HG03575 (cell line): ENCODE measurements around the gene PHKG2.

Source experiments
- ATAC-seq: cut with Tn5 transposase; IDR thresholded peaks from one replicate; pipeline ENCODE4 v1.9.1; 2021; ENCODE audit not compliant: unreplicated experiment, insufficient number of reproducible peaks, low FRiP score; ENCODE audit errors: extremely low read depth

Gene PHKG2

DNA sequence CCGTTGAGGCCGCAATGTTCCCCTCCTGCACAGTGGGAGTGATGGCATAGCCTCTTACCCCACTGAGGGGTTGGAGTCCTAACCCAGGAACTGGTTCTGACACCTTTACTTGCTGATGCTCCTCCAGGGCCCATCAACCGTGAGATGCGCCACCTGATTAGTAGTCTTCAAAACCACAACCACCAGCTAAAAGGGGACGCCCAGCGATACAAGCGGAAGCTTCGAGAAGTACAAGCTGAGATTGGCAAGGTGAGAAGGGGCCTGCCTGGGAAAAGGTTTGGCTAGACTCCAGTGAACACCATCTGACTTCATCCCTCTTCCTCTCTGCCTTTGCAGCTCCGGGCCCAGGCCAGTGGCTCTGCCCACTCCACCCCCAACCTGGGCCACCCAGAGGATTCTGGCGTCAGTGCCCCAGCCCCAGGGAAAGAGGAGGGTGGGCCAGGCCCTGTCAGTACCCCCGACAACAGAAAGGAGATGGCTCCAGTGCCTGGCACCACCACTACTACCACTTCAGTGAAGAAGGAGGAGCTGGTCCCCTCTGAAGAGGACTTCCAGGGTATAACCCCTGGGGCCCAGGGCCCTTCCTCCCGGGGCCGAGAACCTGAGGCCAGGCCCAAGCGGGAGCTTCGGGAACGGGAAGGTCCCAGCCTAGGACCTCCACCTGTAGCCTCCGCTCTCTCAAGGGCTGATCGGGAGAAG is 19.7 kb downstream of the PHKG2 start:
- ATAC-seq = no peak

DNA sequence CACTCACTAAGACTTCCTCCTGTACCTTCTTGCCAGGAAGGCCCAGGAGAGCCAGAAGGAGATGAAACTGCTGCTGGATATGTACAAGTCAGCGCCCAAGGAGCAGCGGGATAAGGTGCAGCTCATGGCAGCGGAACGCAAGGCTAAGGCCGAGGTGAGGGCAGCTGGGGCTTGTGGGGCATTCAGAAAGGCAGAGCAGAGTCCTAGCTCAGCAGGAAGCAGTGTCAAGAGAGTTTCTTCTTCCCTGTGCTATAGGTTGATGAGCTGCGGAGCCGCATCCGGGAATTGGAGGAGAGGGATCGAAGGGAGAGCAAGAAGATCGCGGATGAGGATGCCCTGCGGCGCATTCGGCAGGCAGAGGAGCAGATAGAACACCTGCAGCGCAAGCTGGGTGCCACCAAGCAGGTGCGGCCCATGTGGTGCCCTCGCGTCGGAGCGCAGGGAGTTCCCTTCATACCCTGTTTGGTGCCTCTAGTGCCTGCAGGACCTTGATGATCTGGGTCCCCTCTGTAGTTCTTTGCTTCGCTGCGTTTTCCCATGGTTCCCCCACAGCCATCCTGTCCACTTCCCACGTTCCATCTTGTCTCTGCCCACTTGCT is 20.5 kb downstream of the PHKG2 start:
- no peak for ATAC-seq

DNA sequence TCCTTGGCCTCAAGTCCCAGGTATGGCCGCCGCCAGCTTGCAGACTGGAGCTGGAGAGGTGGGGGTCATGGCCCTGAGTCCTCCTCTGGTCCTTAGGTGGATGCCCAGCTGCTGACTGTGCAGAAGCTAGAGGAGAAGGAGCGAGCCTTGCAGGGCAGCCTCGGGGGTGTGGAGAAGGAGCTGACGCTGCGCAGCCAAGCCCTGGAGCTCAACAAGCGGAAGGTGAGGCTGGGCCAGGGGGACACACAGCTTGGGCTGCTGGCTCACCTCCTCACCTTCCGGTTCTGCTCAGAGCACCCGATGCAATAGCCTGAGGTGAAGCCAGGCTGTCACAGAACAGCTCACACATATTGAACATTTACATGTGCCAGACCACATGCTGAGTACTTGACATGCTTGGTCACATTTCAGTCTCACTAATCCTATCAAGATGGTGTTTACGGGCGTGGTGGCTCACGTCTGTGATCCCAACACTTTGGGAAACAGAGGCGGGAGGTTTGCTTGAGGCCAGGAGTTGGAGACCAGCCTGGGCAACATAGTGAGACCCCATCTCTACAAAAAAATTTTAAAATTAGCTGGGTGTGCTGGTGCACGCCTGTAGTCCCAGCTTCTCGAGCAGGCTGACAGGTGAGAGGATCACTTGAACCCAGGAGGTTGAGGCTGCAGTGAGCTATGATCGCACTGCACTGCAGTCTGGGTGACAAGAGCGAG is 21.3 kb downstream of the PHKG2 start:
- no peak for ATAC-seq

DNA sequence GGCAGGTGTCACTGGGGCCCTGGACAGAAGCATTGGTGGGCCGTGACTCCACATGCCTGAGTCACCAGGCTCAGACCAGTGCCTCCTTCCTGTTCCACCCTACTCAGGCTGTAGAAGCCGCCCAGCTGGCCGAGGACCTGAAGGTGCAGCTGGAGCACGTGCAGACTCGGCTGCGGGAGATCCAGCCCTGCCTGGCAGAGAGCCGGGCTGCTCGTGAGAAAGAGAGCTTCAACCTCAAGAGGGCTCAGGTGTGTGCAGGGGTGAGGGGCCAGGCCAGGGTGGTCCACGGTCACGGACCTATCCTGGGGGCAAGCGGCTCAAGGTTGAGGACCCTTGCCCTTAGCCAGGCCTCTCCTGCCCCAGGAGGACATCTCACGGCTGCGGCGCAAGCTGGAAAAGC is 23.5 kb downstream of the PHKG2 start:
- ATAC-seq = no peak

DNA sequence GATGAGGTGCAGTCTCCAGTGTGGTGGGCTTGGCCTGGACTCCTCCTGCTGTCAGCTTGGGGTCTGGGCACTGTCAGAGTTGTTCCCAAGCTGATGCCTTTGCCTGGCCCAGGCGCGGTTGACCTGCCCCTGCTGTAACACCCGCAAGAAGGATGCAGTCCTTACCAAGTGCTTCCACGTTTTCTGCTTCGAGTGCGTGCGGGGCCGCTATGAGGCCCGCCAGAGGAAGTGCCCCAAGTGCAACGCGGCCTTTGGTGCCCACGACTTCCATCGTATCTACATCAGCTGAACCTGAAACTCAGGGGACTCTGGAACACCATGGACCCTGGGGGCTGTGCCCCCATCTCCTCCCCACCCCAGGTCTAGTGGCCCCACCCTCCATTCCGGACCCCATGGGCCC is 25.6 kb downstream of the PHKG2 start:
- ATAC-seq = no peak

DNA sequence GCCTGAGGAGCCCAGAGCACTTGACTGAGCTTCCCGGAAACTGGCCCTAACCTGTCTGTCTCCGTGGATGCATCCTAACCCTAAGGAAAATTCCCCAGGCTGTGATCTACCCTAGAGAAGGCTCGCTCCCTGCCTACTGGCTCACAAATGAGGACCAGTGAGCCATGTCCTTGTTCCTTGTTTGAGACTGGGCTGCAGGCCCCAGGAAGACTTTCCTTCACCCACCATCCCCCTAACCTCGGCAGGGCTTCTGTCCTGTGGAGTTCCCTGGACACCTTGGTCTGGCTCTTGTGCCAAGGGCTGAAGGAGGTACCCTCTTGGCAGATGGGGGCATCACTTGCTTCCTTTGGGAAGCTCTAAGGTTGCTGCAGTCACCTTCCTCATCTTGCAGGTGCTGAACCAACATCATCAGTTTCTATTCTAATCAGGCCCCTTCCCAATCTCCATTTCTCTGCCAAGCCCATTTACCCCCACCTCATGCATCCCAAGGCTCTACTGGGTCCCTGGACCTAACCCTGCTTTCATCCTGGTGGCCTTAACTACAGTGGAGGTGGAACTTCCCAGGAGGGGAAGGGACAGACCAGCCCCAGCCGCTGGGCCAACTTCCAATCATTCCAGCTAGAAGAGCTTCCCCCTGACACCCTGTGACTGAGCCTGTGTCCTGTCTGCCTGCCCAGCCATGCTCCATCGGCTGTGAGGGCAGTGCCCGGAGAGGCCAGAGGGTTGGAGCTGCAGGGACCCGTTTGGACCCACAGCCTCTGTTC is 26.3 kb downstream of the PHKG2 start:
- ATAC-seq = no peak

DNA sequence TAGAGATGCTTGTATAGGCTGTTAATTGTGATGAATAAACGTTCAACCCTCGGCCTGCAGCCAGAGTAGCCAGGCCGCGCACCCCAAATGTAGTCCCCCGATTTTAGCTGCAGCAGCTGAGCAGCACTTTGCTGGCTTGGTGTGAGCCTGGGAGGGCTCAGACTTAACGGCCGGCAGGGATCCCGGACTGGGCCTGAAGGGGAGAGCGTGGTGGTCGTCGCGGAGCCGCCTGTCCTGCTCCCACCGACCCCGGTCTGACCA is 26.8 kb downstream of the PHKG2 start:
- ATAC-seq = no peak

DNA sequence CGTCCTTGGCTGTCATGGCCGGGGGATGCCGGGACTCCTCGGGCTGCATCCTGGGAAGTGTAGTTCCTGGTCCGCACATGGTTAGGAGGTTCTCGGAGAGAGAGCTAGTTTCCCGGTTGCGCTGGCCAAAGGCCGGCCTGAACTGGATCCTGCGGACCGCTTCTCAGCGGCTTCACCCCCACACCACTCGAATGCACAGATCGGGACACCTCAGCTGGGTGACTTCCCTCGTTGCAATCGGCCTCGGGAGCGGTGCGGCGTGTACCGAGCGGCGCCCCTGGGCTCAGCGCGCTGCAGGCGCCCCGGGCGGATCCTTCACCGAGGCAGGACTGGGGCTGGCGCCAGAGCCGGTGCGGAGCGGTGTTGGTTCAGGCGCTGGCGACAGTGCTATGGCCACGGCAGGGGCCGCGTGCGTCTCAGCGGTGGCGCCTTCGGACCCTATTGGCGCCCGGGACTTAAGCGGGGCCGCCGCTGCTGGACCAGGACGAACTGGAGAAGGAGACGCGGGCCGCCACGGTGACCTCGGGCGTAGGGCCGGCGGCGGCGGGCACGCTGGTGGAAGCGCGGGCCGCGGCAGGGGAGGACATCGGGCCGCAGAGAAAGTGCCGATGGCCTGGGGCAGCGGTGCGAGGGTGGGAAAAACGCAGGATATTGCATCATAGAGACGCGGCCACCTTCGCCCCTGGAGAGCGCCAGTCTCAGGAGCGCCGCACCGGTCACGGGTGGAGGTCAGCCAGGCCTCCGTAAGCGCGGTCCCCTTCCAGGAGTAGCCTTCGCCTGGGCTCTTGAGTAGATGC is 27.4 kb downstream of the PHKG2 start:
- ATAC-seq = no peak

DNA sequence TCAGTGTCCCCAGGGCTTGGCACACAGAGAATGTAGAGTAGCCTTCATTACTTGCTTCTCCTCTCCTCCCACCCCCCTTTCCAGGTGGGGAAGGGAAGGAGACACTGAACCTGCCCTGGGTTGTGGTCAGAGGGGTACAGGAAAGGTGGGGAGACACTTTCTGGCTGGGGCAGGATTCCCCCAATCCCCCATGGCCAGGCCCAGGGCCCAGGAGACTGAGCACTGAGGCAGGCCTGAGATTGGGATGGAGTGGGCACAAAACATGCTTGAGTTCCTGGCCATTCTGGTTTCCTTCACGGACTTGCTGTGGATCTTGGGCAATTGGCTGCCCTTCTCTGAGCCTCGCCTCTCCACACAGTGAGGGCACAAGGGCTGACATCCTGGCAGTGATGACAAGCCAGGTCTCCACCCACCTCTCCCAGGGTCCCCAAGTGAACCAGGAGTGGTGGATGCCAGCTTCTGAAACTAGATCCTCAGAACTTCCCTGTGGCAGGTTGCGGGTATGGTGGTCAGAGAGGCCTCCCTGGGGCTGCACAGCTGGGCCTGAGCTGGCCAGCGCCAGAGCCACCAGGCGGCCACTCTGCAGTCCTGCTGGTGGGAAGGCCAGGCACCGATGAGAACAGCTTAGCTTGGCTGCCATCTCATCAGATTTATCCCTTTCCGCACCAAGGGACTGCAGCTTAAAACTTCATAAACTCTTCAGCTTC is 29.5 kb downstream of the PHKG2 start:
- ATAC-seq = no peak

DNA sequence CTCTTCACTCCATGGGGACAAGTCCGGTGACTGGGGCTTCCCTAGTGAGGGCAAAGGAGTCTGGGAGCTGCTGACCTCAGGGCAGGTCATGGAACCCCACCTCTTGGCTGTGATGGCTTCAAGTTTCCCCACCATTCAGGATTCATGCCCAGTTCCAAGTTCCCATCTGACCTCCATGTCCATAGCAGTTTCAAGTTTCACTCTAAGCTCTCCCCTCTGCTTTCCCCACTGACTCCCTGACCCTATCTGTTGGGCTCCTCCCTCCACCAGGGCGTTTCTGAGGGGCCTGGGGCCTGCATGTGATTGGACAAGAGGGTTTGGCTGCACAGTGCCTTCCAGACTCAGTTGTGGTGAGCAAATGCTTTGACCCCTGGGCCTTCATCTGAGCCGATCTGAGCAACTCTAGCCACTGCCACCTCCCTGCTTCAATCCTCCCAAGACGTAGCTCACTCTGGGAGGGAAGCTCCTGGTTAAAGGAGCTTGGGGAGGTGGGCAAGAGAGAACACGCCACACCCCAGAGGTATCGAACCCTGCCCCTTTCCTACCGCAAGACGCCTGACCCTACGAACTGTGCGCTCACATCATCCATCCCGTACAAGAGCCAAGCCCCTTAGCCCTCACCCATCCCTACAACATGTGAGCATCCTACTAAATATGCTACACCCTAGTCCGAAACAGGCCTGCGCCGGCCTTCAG is 30.5 kb downstream of the PHKG2 start:
- no peak for ATAC-seq

DNA sequence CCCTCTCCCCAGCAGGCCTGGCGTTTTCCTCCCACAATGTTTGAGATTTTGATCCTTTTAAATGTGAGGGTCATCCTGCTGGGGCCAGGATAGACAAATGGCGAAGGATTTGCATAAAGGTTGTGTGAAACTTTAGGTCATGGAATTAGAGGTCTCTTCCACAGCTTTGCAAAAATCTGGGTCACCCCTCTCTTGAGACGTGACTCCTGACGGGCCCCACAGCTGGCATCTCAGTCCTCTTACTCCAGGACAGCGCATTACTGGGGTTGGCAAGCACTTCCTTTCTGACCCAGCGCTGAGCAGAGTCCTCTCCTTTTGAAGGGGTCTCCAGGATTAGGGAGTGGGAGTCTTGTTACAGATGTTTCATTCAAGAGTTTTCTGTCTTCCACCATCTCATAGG is 31.4 kb downstream of the PHKG2 start:
- ATAC-seq = no peak

DNA sequence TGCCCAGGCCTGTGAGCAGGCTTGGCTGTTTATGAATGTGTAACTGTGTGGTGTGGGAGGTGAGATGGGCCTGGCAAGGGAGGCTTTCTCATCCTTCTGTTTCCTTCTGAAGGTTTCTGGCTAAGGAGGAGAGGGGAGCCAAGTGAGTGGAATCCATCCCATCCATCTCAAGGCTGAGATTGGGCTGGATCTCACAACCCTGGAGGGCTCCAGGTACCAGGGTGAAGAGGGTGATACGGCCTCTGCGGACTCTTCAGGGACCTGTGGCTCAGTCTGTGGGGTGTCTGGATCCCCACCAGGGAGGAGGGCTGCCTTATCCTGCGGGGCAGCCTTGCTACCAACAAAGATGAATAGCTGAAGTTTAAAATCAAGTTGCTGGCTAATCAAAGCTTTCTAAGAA is 31.8 kb downstream of the PHKG2 start:
- no peak for ATAC-seq

DNA sequence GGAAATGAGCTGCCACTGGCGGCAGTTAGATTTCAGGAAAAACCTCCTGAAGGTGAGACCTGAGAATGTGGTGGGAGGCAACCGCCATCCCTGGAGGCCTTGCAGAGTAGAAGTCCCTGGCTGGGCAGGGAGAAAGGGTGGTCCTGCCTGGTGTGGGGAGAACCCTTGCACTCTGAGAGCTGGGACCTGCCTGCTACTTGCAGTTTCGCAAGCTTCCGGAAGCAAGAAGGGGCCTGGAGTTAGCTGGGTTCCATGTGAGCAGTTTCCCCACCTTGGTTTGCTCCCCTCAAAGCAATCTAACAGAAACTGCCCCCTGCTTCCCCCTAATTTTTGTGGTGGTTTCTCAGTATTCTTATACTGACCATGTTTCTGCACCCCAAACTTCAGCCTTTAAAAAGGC is 32.3 kb downstream of the PHKG2 start:
- no peak for ATAC-seq

DNA sequence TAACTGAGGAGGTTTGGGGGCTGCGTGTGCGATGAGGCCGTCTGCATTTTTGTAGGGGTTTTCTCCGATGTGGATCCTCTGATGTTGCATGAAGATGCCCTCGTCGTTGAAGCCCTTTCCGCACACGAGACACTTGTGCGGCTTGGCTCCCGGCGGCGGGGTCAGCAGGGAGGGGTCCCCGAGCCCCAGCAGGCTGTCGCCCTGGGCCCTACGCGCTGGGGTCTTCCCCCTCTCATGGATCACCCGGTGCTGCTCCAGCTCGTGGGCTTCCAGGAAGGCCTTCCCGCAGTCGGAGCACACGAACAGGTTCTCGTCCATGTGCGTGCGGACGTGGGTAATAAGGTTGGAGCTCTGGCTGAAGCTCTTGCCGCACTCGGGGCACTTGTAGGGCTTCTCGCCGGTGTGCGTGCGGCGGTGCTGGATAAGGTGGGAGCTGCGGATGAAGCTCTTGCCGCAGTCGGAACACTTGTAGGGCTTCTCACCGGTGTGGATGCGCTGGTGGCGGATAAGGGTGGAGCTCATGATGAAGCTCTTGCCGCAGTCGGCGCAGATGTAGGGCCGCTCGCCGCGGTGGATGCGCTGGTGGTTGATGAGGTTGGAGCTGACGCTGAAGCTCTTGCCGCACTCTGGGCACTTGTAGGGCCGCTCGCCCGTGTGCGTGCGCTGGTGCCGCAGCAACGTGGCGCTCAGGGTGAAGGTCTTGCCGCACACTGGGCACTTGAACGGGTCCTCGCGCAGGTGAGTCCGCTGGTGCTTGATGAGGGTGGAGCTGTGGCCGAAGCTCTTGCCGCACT is 34.5 kb downstream of the PHKG2 start:
- ATAC-seq = no peak

DNA sequence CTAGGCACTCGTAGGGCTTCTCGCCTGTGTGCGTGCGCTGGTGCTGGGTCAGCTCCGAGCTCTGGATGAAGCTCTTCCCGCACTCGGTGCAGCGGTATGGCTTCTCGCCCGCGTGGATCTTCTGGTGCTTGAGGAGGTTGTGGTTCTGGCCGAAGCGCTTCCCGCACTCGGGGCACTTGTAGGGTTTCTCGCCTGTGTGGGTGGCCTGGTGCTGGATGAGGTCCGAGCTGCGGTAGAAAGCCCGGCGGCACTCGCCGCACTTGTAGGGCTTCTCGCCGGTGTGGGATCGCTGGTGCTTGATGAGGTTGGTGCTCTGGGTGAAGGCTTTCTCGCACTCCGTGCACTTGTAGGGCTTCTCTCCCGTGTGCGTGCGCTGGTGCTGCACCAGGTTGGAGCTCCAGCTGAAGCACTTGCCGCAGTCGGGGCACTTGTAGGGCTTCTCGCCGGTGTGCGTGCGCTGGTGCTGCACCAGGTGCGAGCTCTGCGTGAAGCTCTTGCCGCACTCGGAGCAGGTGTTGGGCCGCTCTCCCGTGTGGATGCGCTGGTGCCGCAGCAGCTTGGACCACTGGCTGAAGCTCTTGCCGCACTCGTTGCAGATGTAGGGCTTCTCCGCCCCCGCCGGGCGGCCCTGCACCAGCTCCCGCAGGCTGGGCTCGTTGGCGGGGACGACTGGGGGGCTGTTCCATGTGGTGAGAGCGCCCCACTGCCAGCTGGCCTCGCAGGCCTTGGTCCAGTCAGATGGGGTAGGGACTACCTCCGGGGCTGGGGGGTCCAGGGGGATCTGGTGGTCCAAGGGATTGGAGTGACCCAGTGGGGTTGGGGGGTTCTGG is 35.3 kb downstream of the PHKG2 start:
- no peak for ATAC-seq

DNA sequence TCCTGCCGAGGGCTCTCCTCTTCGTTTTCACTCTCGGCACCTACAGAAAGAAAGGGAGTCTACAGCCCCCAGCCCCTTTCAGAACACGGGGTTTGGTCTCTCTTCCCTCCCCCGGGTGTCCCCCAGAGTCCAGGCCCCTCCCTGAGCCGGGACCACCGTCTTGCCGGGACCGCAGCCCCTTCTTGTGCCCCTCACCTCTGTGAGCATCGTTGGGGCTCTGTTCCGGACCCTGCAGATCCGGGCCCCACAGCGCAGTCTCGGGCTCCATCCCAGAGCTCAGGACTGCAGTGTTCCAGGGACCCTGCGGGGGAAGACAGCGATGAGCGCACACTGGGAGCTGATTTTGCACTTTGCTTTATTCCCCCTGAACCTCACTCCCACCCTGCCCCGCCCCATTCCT is 36.0 kb downstream of the PHKG2 start:
- no peak for ATAC-seq
